Measurements from ENCODE around the gene RGS7. TPM values are rescaled to one million over a fixed set of nuclear protein-coding genes. Genes with fewer than 3 reads are reported as not detected.
"Not testable (repeated sequence)": the region's sequence is repeated elsewhere in the genome, so short reads cannot be mapped to it uniquely, and the experiment has no call there.

Gene RGS7
- total RNA-seq, 1 experiment from 2014 or later: 0.37 TPM

- Histone ChIP-seq H3K27me3 (replicated peaks) (no peaks in the 10 kb centered on the region), H3K36me3 (no peaks in the 10 kb centered on the region), H3K27ac (no peak overlapping the region), H3K9me3 (replicated peaks) (no peaks in the 10 kb centered on the region), H3K4me1 (replicated peaks) (no peaks in the 10 kb centered on the region), H3K4me3 (no peak overlapping the region)
- no peak for DNase-seq (ENCODE audit: low read depth in 1 of 2, low spot score in 2 of 2)
Measured at GRCh38 chr1:241203817-241204216, 153.2 kb downstream of the RGS7 start.

GRCh38 chr1:241202401-241202800 lies 154.6 kb downstream of the RGS7 start:
- Histone ChIP-seq H3K9me3 (replicated peaks) (no peaks in the 10 kb centered on the region), H3K36me3 (no peaks in the 10 kb centered on the region), H3K4me1 (replicated peaks) (no peaks in the 10 kb centered on the region), H3K27me3 (replicated peaks) (no peaks in the 10 kb centered on the region), H3K4me3 (no peak overlapping the region), H3K27ac (no peak overlapping the region)
- no peak for DNase-seq (ENCODE audit: low read depth in 1 of 2, low spot score in 2 of 2)

GRCh38 chr1:241186716-241187115 lies 170.3 kb downstream of the RGS7 start:
- Histone ChIP-seq H3K36me3 (no peaks in the 10 kb centered on the region), H3K4me1 (replicated peaks) (no peaks in the 10 kb centered on the region), H3K4me3 (no peak overlapping the region), H3K27me3 (replicated peaks) (no peaks in the 10 kb centered on the region), H3K9me3 (replicated peaks) (no peaks in the 10 kb centered on the region), H3K27ac (no peak overlapping the region)
- no peak for DNase-seq (ENCODE audit: low read depth in 1 of 2, low spot score in 2 of 2)

GRCh38 chr1:241181971-241182370 lies 175.0 kb downstream of the RGS7 start:
- H3K36me3 ChIP-seq: no peaks in the 10 kb centered on the region
- H3K4me3 ChIP-seq: no peak overlapping the region
- no peaks in the 10 kb centered on the region for H3K4me1 ChIP-seq (replicated peaks)
- no peaks in the 10 kb centered on the region for H3K27me3 ChIP-seq (replicated peaks)
- no peak for DNase-seq (ENCODE audit: low read depth in 1 of 2, low spot score in 2 of 2)
- no peaks in the 10 kb centered on the region for H3K9me3 ChIP-seq (replicated peaks)
- H3K27ac ChIP-seq: no peak overlapping the region

DNA sequence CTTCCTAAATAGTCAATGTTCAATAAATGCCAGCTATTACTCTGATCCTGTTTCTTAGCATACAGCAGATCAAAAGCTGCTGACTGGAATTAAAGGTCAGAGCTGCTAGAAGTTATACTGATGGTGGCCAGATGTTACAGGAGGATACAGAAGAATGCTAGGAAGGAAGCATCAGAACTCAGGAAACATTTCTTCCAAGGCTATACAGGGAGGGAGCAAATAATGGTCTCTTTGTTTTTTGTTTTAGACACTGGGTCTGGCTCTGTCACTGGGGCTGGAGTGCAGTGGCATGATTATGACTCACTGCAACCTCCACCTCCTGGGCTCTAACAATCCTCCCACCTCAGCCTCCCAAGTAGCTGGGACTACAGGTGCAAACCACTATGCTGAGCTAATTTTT lies 175.5 kb downstream of the RGS7 start:
- no peaks in the 10 kb centered on the region for H3K9me3 ChIP-seq (replicated peaks)
- H3K4me3 ChIP-seq: no peak overlapping the region

DNA sequence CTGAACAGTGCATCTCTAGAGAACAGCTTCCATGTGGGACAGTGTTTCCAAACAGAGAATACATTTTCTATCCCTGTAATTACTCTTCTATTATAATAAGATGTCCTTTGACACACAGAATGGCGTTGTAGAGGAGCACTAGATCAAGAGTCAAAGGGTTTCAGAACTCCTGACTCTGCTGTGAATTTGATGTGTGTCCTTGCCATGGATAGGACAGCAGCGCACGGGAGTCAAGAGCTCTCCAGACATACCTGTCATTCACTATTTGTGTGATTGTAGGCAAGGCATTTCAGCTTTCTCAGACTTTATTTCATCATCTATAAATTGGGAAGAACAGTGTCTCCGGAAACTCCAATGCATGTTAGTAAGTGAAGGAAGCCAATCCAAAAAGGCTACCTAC lies 176.4 kb downstream of the RGS7 start:
- Histone ChIP-seq H3K9me3 (replicated peaks) (no peaks in the 10 kb centered on the region), H3K4me1 (replicated peaks) (no peaks in the 10 kb centered on the region), H3K36me3 (no peaks in the 10 kb centered on the region), H3K27ac (no peak overlapping the region), H3K4me3 (no peak overlapping the region), H3K27me3 (replicated peaks) (no peaks in the 10 kb centered on the region)
- DNase-seq (ENCODE audit: low read depth in 1 of 2, low spot score in 2 of 2): no peak

More for the DNA sequence above, 175.5 kb downstream of the RGS7 start:
- H3K4me1 ChIP-seq (replicated peaks): no peaks in the 10 kb centered on the region
- no peak for DNase-seq (ENCODE audit: low read depth in 1 of 2, low spot score in 2 of 2)
- H3K27me3 ChIP-seq (replicated peaks): no peaks in the 10 kb centered on the region
- no peak overlapping the region for H3K27ac ChIP-seq
- H3K36me3 ChIP-seq: no peaks in the 10 kb centered on the region

- Histone ChIP-seq H3K4me1 (replicated peaks) (no peaks in the 10 kb centered on the region), H3K36me3 (no peaks in the 10 kb centered on the region), H3K27ac (no peak overlapping the region), H3K27me3 (replicated peaks) (no peaks in the 10 kb centered on the region), H3K9me3 (replicated peaks) (no peaks in the 10 kb centered on the region), H3K4me3 (no peak overlapping the region)
- no peak for DNase-seq (ENCODE audit: low read depth in 1 of 2, low spot score in 2 of 2)
Measured at GRCh38 chr1:241177660-241178059, 179.3 kb downstream of the RGS7 start.

GRCh38 chr1:241172486-241172885 lies 184.5 kb downstream of the RGS7 start:
- no peaks in the 10 kb centered on the region for H3K36me3 ChIP-seq
- no peaks in the 10 kb centered on the region for H3K27me3 ChIP-seq (replicated peaks)
- no peak overlapping the region for H3K4me3 ChIP-seq
- no peaks in the 10 kb centered on the region for H3K4me1 ChIP-seq (replicated peaks)
- H3K27ac ChIP-seq: no peak overlapping the region
- no peak for DNase-seq (ENCODE audit: low read depth in 1 of 2, low spot score in 2 of 2)
- H3K9me3 ChIP-seq (replicated peaks): no peaks in the 10 kb centered on the region

DNA sequence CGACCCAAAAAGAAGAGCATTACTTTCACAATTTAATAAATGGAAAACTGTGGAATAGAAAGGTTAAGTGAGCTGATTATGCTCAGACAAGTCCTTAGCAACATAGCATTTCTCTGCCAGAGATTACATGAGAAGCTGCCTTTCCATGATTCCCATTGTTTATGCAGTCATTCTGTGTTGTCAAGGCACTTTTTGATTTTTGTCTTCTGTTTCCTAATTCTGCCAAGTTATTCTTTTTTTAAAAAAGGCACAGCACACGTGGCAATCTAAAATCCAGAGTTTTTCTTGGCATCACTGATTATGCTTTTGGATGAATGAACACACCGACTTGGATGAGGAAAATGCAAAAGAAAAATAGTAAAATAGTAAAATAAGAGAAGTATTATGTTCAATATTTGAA lies 185.0 kb downstream of the RGS7 start:
- no peaks in the 10 kb centered on the region for H3K4me1 ChIP-seq (replicated peaks)
- no peak overlapping the region for H3K4me3 ChIP-seq
- no peak overlapping the region for H3K27ac ChIP-seq
- DNase-seq (ENCODE audit: low read depth in 1 of 2, low spot score in 2 of 2): no peak
- no peaks in the 10 kb centered on the region for H3K9me3 ChIP-seq (replicated peaks)
- H3K36me3 ChIP-seq: no peaks in the 10 kb centered on the region
- no peaks in the 10 kb centered on the region for H3K27me3 ChIP-seq (replicated peaks)

GRCh38 chr1:241167121-241167630 lies 189.8 kb downstream of the RGS7 start:
- no peaks in the 10 kb centered on the region for H3K36me3 ChIP-seq
- H3K4me3 ChIP-seq: no peak overlapping the region
- H3K27me3 ChIP-seq (replicated peaks): no peaks in the 10 kb centered on the region
- no peak for DNase-seq (ENCODE audit: low read depth in 1 of 2, low spot score in 2 of 2)
- no peaks in the 10 kb centered on the region for H3K9me3 ChIP-seq (replicated peaks)
- no peaks in the 10 kb centered on the region for H3K4me1 ChIP-seq (replicated peaks)
- no peak overlapping the region for H3K27ac ChIP-seq

- H3K4me3 ChIP-seq: no peak overlapping the region
- H3K9me3 ChIP-seq (replicated peaks): no peaks in the 10 kb centered on the region
- H3K36me3 ChIP-seq: no peaks in the 10 kb centered on the region
- no peaks in the 10 kb centered on the region for H3K27me3 ChIP-seq (replicated peaks)
- no peak overlapping the region for H3K27ac ChIP-seq
- H3K4me1 ChIP-seq (replicated peaks): no peaks in the 10 kb centered on the region
- DNase-seq (ENCODE audit: low read depth in 1 of 2, low spot score in 2 of 2): no peak
Measured at GRCh38 chr1:241166625-241167024, 190.4 kb downstream of the RGS7 start.

- not testable (repeated sequence) for H3K27ac ChIP-seq; H3K9me3 ChIP-seq (replicated peaks); H3K4me3 ChIP-seq; DNase-seq (ENCODE audit: low read depth in 1 of 2, low spot score in 2 of 2); H3K36me3 ChIP-seq; H3K4me1 ChIP-seq (replicated peaks); H3K27me3 ChIP-seq (replicated peaks)
Measured at GRCh38 chr1:241165256-241165655, 191.7 kb downstream of the RGS7 start.

GRCh38 chr1:241163363-241163762 lies 193.6 kb downstream of the RGS7 start:
- H3K9me3 ChIP-seq (replicated peaks): no peaks in the 10 kb centered on the region
- H3K27me3 ChIP-seq (replicated peaks): no peaks in the 10 kb centered on the region
- no peak overlapping the region for H3K27ac ChIP-seq
- no peak for DNase-seq (ENCODE audit: low read depth in 1 of 2, low spot score in 2 of 2)
- no peak overlapping the region for H3K4me3 ChIP-seq
- H3K4me1 ChIP-seq (replicated peaks): no peaks in the 10 kb centered on the region
- H3K36me3 ChIP-seq: no peaks in the 10 kb centered on the region

- Histone ChIP-seq H3K36me3 (no peaks in the 10 kb centered on the region), H3K27me3 (replicated peaks) (no peaks in the 10 kb centered on the region), H3K4me3 (no peak overlapping the region), H3K4me1 (replicated peaks) (no peaks in the 10 kb centered on the region), H3K27ac (no peak overlapping the region), H3K9me3 (replicated peaks) (no peaks in the 10 kb centered on the region)
- DNase-seq (ENCODE audit: low read depth in 1 of 2, low spot score in 2 of 2): no peak
Measured at GRCh38 chr1:241161188-241161689, 195.8 kb downstream of the RGS7 start.

DNA sequence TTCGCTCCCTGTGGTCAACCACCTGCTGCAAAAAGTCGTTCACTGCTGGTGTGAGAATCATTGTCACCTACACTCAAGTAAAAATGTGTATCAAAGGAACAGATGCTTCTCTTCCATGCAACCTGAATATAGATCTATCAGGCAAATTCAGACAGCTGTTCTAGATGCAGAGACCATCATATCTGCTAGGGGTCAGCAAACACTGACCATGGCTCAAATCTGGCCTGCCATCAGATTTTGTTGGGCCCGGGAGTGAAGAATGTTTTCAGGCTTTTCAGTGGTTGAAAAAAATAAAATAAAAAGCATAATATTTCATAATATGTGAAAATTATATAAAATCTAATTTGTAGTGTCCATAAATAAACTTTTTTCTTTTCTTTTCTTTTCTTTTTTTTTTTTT lies 199.6 kb downstream of the RGS7 start:
- Histone ChIP-seq H3K9me3 (replicated peaks) (no peaks in the 10 kb centered on the region), H3K4me1 (replicated peaks) (no peaks in the 10 kb centered on the region), H3K27ac (no peak overlapping the region), H3K4me3 (no peak overlapping the region), H3K27me3 (replicated peaks) (no peaks in the 10 kb centered on the region; the same call in 1 of the 2 replicates), H3K36me3 (no peaks in the 10 kb centered on the region)
- DNase-seq (ENCODE audit: low read depth in 1 of 2, low spot score in 2 of 2): no peak

Data from SJSA1 (cell line).